T-helper 1 cell treated with Interleukin-12 subunit alpha and Interleukin-12 subunit beta and Interleukin-4 antibody, amounts not matched to agents 30 ng/mL and 1 ng/mL, for 36 hours (primary cell): ENCODE data around the gene HNRNPH2. TPM values are rescaled to one million over a fixed set of nuclear protein-coding genes. Genes with fewer than 3 reads are reported as not detected.

Experiments used
- intact Hi-C: fragments of 100-400 bp; cut with micrococcal nuclease; formaldehyde crosslinking; loops from one replicate; pipeline ENCODE4 v1.15.1; 2024
- total RNA-seq: library from RNA; stranded (reverse); gene quantifications from 2 replicates; pipeline ENCODE4 v1.2.3, GENCODE V29; 2022

Gene HNRNPH2, protein sequence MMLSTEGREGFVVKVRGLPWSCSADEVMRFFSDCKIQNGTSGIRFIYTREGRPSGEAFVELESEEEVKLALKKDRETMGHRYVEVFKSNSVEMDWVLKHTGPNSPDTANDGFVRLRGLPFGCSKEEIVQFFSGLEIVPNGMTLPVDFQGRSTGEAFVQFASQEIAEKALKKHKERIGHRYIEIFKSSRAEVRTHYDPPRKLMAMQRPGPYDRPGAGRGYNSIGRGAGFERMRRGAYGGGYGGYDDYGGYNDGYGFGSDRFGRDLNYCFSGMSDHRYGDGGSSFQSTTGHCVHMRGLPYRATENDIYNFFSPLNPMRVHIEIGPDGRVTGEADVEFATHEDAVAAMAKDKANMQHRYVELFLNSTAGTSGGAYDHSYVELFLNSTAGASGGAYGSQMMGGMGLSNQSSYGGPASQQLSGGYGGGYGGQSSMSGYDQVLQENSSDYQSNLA
- total RNA-seq: 44.4 and 46.4 TPM in 2 replicates

DNA sequence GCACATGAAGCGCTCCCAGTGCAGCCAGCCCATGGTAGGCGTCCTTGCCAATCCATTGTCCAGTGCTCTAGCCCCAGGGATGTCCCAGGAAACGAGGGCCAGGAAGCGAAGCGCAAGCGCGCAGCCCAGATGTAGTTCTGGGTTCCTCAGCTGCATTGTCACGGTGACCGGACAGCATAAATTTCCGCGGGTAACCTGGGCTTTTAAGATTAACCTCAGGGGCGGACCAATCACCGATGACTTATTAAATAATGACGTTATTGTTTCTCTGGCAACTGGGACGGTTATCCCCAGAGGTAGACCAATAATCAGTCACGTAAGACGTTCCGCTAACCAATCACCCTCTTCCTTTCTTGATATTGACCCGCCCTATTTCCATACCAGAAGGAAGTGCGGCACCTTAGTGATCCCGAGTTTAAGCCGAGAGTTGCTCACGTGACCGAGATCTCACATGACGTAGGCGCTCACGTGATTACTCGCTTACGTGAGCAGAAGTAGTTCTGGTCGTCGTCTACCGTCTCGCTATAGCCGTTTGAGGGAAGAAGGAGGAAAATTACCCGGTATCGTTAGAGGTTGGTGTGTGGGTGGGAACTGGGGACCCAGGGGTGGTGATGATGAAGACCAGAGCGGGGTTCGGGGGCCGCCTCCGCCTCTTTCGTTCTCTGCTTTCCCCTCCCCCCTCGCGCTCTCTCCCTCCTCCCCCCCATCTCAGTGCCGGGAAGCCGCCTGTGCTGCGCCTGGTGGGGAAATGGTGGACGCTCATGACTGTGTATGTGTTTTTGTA lies at the start of gene HNRNPH2, which contains the start of gene GLA:
Gene HNRNPH2, plus strand, starts transcription at position 475 of the 784 bp plus-strand sequence. CDS start 3,767 bp downstream, outside the sequence.
Gene GLA, minus strand, starts transcription at position 178 of the 784 bp plus-strand sequence. Its CDS starts 22 bp downstream, at position 156.
- intact Hi-C loops: loop anchor here (1.0 to 10.0 kb wide), 12 partner anchors 9 to 1807 kb away; partner anchors contain the start of genes ARMCX5, BEX4, BEX5 and CENPI

DNA sequence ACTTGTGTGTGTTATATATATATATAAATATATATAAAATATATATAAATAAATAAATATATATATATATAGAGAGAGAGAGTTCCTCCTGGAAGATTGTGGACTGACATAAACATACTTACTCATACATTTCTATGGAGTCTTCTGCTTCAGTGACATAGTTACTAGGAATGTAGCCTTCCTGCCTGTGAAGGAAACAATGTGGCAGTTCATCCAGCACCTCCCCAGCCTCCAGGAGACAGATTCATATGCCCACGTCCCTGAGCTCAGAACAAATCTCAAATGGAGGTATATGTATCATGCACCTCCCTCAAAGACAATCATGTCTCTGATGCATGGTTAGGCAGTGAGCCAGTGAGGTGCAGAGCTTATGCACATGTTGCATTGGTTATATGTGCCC lies 48.1 kb upstream of the HNRNPH2 start:
- intact Hi-C loops: no loop called here

DNA sequence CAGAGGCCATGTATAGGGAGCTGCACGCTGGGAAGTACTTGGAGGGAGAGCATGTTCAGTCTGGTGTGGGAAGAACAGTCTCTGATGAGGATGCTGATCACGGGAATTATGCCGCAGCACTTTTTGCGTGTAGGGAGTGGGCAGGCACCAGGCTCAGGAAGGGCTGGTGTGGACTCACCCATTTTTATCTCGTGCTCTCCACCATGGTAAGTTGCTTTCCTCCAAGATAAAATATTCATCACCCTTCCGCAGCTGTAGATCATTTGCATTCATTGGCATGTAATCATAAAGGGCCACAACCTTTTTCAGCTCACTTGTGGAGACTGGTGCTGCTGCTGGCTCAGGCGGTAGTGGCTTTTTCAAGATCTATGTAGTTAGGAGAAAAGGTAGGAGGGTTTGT lies 47.6 kb upstream of the HNRNPH2 start:
- intact Hi-C loops: no loop called here

DNA sequence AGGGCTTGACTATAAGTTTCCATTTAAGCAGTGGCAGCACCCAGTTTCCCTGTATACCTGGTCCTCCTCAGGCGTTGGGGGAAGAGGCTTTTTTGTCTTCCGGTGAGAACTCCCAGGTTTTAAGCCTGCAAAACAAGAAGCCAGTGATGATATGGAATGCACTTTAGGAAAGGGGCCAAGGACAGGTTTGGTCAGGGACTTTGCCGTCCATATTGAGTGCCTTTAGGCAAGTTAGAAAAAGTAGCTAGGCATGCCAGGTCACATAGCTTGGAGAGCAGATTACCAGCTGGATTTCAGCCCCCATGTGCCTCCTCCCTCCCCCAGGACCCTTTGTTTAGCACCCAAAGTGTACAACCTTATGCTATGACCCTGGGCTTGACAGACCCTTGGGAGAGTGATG lies 45.9 kb upstream of the HNRNPH2 start:
- intact Hi-C loops: no loop called here

DNA sequence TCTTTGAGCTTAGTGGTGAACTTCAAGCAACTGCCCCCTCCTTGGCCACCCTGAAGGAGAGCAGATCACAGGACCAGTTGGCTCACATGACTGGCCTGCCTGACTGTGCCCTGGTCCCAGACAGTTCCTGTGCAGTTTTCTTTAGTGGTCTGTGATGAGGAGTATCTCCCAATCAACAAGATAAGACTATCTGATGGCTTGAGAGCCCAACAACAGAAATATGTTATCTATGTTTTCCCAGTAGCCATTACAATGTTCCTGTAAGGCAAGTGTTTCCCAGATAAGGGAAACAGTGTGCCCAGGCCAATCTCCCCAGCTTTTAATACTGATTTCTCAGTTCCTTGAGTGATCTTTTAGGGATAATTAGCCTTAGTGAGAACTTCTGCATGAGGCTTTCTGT lies 45.3 kb upstream of the HNRNPH2 start:
- intact Hi-C loops: no loop called here

DNA sequence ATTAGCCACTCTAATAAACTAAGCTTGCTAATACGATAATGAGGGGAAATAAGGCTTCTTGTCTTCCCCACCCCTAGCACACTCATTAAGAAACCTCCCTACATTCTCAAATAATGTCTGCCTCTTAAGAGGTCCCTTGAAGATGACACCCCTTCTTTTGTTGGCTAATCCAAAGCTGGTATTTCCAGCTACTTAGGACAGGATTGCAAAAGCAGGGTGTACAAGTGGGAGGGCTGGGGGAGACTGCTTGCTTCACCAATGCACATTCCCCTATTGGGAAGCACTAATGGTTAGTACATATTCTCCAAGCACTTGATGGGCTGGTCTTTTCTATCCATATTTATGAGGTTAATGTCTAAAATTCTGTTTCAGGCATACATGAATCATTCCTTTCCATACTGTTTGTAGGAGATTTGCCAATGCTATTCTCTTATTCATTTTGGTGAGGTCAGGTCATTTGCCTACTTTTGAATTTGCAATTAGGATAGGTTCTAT lies 42.7 kb upstream of the HNRNPH2 start:
- intact Hi-C loops: no loop called here

DNA sequence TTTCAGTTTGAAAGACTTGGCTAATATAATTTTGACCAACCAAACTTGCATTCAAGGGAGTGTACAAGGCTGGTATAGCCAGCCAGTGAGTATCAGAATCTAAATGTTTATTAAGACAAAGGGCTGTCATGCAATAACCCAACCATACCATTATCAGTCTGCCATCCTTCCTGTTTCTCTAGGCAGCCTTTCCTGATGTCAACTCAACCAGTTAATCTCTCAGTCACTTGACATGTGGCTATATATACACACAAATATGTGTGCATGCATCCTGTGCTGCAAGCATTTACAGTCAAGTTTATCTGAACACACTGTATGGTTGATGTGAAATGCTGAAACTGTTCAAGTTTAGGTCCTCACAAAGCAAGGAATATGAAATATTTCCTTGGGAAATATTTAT lies 39.2 kb upstream of the HNRNPH2 start:
- intact Hi-C loops: no loop called here

DNA sequence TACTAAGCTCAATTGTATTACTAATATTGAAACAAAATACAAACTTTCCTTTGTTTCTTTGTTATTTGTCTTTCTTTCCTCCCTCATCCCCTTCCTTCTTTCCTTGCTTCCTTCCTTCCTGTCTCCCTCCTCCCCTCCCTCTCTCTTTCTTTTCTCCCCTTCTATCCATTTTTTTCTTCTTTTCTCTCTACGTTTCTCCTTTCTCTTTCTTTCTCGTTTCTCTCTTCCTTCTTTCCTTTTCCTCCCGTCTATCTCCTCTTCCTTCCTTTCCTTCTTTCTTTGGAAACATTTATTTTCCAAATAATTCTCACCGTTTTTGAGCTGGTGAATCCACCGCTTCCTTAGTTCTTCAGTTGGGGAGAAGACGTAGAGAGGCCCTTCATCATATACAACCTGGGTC lies 38.3 kb upstream of the HNRNPH2 start:
- intact Hi-C loops: no loop called here

DNA sequence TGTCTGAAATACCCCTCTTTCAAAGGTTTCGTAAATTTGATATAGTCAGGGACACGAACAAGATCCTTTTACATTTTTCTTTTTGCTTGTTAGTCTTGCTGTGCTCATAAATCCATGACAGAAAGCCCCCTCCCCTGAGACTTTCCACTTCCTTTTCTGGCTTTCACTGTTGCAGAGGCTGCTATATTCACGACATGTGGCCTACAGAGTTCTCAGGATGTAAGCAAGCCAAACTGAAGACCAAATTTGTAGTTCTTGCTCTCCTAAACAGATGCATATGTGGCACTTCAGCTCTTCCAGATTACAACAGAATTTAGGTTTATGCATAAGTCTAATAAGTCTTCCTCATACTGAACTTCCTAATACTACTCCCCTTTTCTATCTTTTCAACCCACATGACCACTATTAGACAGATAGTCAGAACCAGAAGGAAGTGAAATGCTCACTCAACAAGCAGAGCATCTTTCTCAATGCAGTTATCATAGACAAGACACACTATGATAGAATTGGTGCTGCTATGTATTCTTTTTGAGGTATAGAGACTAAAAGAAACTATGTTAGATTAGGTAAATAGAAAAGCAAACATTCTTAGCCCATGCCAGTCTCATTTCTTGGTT lies 37.0 kb upstream of the HNRNPH2 start:
- intact Hi-C loops: no loop called here

DNA sequence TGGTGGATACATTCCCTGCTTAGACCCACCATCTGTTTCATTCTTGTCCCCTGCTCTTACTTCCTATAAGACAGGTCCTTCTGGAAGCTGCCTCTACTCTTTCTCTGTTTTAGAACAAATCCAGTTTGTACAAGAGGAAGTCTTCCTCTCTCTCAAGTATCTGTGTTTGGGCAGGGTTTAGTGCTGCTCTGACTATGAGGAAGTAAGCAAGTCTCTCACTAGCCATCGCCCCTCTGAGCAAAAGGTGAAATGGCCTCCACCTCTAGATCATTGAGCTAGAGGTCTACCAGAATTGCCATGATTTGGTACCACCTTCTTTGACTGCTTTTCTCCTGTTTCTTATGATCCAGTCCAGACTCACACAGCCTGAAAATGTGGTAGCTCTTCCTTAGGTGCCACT lies 30.5 kb upstream of the HNRNPH2 start:
- intact Hi-C loops: no loop called here

DNA sequence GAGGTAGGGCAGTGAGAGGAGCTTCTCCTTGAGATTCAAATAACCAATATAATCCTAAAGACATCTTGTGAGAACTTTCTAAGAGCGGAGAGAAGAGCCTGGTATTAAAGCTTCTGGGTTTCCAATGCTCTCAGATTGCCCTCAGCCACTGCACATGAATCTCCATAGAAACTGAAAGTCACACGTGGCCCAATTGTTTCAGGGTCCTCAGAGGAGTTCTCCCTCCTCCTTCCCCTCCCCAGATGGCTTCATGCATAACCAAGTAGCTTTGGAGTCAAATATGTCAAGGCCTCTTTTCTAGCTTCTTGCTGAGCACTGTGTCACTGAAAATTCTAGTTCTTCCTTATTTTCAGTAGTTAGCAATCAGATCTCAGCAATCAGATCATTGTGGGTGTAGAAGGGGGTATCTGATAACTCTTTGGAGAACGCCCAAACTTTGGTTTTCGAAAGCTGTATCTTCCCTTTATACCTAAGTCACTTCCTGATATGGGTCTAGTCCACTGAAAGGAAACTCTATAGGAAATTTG lies 24.3 kb upstream of the HNRNPH2 start:
- intact Hi-C loops: no loop called here

DNA sequence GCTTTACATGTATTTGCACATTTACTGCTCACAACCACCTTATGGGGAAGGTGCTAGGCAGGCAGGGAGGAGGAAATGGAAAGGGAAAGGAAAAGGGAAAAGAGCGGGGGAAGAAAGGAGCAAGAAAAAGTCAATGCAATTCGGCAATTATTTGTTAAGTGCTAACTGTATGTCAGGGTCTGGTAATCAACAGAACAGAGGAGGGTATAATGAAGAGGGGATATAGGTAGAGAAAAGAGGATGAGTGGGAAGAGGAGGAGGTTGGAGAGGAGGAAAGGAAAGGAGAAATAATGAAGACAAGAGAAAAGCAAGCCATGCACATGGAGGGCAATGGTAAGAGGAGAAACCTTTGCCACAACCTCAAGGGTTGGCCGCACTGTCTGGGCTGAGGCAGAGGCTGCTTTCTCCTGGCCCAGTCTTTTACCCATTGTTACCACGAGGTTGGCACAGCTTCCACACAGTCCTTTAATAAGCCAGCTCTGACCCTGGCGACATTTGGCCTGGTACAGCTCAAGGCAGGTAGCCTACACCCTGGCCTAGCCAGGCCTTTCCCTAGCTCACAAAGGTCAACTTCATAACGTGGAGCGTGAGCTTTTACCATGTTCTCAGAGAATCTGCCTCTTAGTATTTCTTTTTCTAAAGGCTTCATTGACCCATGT lies 22.9 kb upstream of the HNRNPH2 start:
- intact Hi-C loops: no loop called here

DNA sequence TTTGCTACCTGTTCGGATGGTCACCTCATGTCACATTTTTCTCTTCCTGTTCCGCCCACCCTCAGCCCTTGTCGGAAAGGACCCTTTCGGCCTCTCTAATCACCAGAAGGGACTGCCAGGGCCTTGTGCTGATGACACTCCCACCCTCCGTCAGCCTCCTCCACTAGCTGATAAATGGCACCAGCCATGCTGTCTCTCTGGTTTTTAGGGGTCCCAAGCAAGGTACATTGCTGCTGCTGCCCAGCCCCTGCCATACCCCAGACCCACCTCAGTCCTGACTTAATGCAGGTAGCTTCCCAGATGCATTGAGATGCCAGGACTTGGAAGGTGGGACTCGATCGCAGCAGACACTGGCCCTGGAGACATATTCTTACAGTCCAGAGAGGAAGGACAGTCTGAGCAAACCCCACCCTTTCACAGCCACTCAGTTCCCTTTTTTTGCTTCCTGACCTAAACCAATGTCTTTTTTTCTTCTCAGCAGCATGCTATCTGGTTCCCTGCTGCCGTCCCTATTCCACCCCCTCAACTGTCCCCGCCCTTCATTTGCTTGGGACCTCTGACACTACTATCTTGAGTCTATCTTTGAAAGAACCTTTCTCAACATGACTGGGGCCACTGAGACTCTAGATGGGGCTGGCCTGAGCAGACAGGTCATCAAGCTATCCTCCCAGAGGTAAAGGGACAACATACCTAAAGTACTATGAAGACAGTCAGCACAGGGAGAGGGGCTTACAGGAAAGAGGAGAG lies 22.1 kb upstream of the HNRNPH2 start, which contains the start of gene BTK:
Gene BTK, minus strand, starts transcription at position 397 of the 747 bp plus-strand sequence. CDS start 10,907 bp downstream, outside the sequence.
- intact Hi-C loops: no loop called here

DNA sequence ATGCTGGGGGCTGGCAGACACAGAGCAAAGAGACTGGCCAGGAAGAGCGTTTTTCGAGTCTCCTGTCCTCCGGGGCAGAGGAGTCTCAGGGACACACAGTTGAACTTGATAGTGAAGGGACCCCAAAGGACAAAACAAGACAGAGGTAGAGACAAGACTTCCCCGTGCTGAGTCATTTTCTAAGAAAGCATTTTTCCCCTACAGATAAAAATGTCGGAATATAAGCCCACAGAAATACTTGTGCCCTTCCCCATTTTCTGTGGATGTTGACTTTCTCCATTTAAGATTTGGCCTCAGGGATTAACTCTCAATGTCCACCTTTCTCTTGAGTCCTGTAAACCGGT lies 21.5 kb upstream of the HNRNPH2 start:
- intact Hi-C loops: no loop called here

DNA sequence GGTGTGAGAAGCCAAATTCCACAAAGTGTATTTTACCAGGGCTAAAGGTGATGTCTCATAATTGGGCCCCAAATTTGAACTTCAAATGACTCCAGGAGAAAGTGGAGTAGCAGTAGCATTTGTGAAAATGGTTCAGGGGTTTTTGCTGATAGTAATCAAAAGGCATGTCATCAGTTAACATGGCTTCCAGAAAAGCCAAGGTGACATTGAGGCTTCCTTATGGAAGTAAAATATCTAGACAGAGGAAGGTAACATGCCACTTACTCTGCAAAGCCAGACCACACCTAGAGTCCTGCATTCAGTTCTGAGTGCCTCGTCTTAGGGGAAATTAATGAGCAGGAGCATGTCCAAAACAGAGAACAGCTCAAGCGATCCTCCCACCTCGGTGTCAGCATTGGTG lies 19.4 kb upstream of the HNRNPH2 start:
- intact Hi-C loops: no loop called here

DNA sequence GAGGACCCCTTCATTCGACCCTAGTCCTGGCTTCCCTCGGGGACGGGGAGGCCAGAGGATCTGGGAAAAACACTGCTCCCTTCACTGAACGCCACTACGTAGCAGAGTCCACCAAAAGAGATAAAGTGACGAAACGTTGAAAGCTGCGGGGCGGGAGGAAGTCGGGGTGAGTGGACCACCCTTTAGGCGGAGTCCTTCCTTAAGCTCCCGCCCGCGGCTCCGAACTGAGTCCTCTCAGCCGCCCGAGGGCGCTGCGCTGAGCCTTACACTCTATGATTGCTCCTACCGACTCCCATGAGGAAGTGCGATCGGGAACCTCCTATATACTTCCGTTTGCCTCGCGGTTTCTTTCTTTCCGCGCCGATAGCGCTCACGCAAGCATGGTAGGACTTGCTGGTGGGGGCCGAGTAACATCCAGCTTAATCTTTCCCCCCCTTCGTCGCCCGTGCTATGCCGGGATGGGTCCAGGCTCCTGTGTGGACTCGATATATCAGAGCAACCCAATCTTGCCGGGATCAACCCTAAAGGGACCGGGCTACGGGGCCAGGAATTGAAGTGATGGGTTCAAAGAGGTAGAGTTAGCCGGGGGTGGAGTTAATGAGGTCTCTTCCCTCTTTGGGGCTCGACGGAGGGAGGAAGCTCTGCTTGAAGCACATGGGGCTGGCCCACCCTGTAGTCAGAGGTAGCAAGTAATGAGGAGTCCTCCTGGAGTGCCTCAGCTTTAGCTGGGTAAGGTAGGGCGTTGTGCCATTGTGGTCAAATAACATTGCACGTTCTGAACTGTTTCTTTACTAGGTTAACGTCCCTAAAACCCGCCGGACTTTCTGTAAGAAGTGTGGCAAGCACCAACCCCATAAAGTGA lies 17.1 kb upstream of the HNRNPH2 start, which contains the start of gene RPL36A:
Gene RPL36A, plus strand, starts transcription at position 348 of the 862 bp plus-strand sequence. Its CDS starts 33 bp downstream, at position 381.
- intact Hi-C loops: loop anchor here (1.0 to 10.0 kb wide), 9 partner anchors 17 to 754 kb away; partner anchors contain the start of genes CSTF2, HNRNPH2, TIMM8A and TRMT2B

DNA sequence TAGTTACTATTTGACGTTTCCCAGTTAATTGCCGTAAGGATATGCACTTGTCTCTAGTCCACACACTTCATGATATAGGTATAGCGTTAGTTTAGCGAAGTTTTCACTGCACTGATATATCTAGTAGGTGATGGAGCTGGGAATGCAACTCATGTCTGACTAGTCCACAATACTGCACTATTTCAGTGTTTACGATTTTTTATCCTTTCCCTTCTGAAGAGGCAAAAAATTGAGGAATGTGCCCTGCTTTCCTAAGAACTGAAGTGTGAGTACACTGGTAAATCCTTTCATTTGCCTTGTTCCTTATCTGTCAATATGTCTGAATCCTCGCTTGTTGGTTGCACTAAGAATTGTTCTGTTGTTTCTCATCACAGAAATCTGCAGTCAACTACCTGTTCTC lies 16.2 kb upstream of the HNRNPH2 start:
- intact Hi-C loops: loop anchor here (1.0 to 10.0 kb wide), 5 partner anchors 467 to 755 kb away; partner anchors contain the start of genes CSTF2, TSPAN6, XKRX and ZMAT1

DNA sequence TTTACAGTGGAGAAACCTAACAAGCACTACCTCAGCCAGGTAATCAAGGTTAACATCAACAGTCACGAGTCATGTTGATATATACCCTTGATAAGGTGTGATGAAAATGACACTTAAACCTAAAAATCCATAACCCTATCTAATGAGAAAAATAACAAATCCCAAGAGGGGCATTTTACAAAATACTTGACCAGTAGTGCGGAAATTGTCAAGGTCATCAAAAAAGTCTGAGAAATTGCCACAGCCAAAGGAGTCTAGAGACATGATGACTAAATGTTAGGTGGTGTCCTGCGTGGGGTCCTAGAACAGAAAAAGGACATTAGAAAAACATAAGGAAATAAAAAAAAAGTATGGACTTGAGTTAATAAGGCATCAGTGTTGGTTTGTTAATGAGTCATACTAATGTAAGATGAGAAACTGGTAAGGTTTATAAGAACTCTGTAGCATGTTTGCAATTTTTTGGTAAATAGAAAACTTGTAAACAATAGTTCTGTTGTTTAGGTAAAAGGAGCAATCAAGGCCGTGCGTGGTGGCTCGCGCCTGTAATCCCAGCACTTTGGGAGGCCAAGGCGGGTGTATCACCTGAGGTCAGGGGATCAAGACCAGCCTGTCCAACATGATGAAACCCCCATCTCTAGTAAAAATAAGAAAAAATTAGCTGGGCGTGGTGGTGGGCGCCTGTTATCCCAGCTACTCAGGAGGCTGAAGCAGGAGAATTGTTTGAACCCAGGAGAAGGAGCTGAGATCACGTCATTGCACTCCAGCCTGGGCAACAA lies 14.3 kb upstream of the HNRNPH2 start:
- intact Hi-C loops: loop anchor here (5.0 to 10.0 kb wide), 2 partner anchors 469 to 539 kb away; partner anchors contain the start of genes XKRX and ZMAT1
